Left lung (tissue), 10 donors: ENCODE results near the gene CFAP251. TPM values are rescaled to one million over a fixed set of nuclear protein-coding genes. Genes with fewer than 3 reads are reported as not detected.

ENCODE experiments used
- ATAC-seq: fragments of 200-7000 bp; cut with Tn5 transposase; one replicate; pipeline ENCODE4 v1.9.1; 2020; ENCODE audit warnings: moderate library complexity
- DNase-seq, 4 donors: peaks; one replicate each; pipeline ENCODE4 v3.0.0-alpha.2; 2013 to 2020
- H3K27ac ChIP-seq, 2 donors: fragments of 200-600 bp; sonication (generic) in 1 of 2; one replicate each; pipeline versions ENCODE4 v1.5.0 to v1.8.0; 2020 to 2021
- H3K27me3 ChIP-seq, 2 donors: fragments of 200-600 bp; sonication (generic) in 1 of 2; one replicate each; pipeline versions ENCODE4 v1.5.0 to v1.8.0; 2020 to 2021
- H3K36me3 ChIP-seq, 2 donors: fragments of 200-600 bp; sonication (generic) in 1 of 2; one replicate each; pipeline versions ENCODE4 v1.5.0 to v1.8.0; 2020 to 2021
- H3K4me1 ChIP-seq, 2 donors: fragments of 200-600 bp; one replicate each; pipeline ENCODE4 v1.8.0; 2021
- H3K4me3 ChIP-seq, 2 donors: fragments of 200-600 bp; sonication (generic) in 1 of 2; one replicate each; pipeline versions ENCODE4 v1.5.0 to v1.8.0; 2020 to 2021; ENCODE audit warnings: mild to moderate bottlenecking in 1 of 2
- H3K9me3 ChIP-seq, 2 donors: fragments of 200-600 bp; sonication (generic) in 1 of 2; one replicate each; pipeline versions ENCODE4 v1.5.0 to v1.8.0; 2020 to 2021
- CTCF ChIP-seq, 2 donors: fragments of 200-600 bp; sonication (generic) in 1 of 2; IDR thresholded peaks; one replicate each; pipeline versions ENCODE4 v1.5.0 to v1.8.0; 2021; ENCODE audit warnings: antibody characterized with exemption in 2 of 2
- intact Hi-C, 2 donors: fragments of 100-400 bp; cut with DNase I; formaldehyde crosslinking; loops; one replicate each; pipeline versions ENCODE4 v1.11.2 to v1.14.2; 2022
- polyA plus RNA-seq, 6 donors: library from polyadenylated mRNA; unstranded; fragments of 120-200 nt; gene quantifications; one replicate each; pipeline ENCODE4 v1.2.1, GENCODE V29; 2013; ENCODE audit not compliant: insufficient read length in 6 of 6
- total RNA-seq, 2 donors: library from RNA; stranded (reverse); fragmentation: NEBNext Ultra II Directional; extraction: Animal tissue kit (Norgen Biotek cat#: 25700); gene quantifications; one replicate each; pipeline ENCODE4 v1.2.1, GENCODE V29; 2021
- donor health status: DM: no; HTN: yes; CAD: no.
- donor health status: DM: no; HTN: no; CAD: no.

CFAP251 gene
- total and polyA plus RNA-seq, 8 donors = 3.9 to 13.3 (median 9.4) TPM

- Histone ChIP-seq H3K4me3 (no peak overlapping the region), H3K27me3 (peaks cover 0 to 8% of the 10 kb centered on the region in 2 donors), H3K36me3 (no peaks in the 10 kb centered on the region), H3K4me1 (no peaks in the 10 kb centered on the region), H3K9me3 (no peaks in the 10 kb centered on the region), H3K27ac (no peak overlapping the region)
- intact Hi-C loops = no loop called here
- DNase-seq = no peak
- peak; percentile 58 for ATAC-seq
- peak; percentile 9 to 31 for TF ChIP-seq CTCF (IDR thresholded peaks at IDR 0.05)
Observed at GRCh38 chr12:121955258-121956237, 37.2 kb downstream of the CFAP251 start.

- Histone ChIP-seq H3K36me3 (no peaks in the 10 kb centered on the region), H3K4me1 (no peaks in the 10 kb centered on the region), H3K4me3 (no peak overlapping the region), H3K27ac (no peak overlapping the region), H3K27me3 (peaks cover 0 to 8% of the 10 kb centered on the region in 2 donors), H3K9me3 (no peaks in the 10 kb centered on the region)
- DNase-seq (no peak), ATAC-seq (no peak)
- TF ChIP-seq CTCF (IDR thresholded peaks at IDR 0.05) = no peak
- intact Hi-C loops = no loop called here
Observed at GRCh38 chr12:121957861-121958515, 39.6 kb downstream of the CFAP251 start.

GRCh38 chr12:121958541-121959240, 40.3 kb downstream of the CFAP251 start:
- intact Hi-C loops = no loop called here
- Histone ChIP-seq H3K27ac (no peak overlapping the region), H3K4me1 (no peaks in the 10 kb centered on the region), H3K27me3 (peaks cover 0 to 8% of the 10 kb centered on the region in 2 donors), H3K36me3 (no peaks in the 10 kb centered on the region), H3K4me3 (no peak overlapping the region), H3K9me3 (no peaks in the 10 kb centered on the region)
- TF ChIP-seq CTCF (IDR thresholded peaks at IDR 0.05) = no peak
- DNase-seq = no peak
- ATAC-seq = no peak

- intact Hi-C loops = no loop called here
- Histone ChIP-seq H3K27me3 (no peaks in the 10 kb centered on the region), H3K9me3 (no peaks in the 10 kb centered on the region), H3K36me3 (no peaks in the 10 kb centered on the region), H3K27ac (no peak overlapping the region), H3K4me3 (no peak overlapping the region), H3K4me1 (no peaks in the 10 kb centered on the region)
- no peak for TF ChIP-seq CTCF (IDR thresholded peaks at IDR 0.05)
- ATAC-seq (no peak), DNase-seq (no peak)
Observed at GRCh38 chr12:121960541-121960940, 42.1 kb downstream of the CFAP251 start.
